SK-N-SH treated with all-trans-retinoic acid at 6 μM for 48 hours (cell line): Measurements from ENCODE around the gene LMO7.
A peak's percentile ranks its signal among the peaks of the same experiment; 100 is the strongest.

Source experiments
- ATAC-seq: fragments of 200-7000 bp; cut with Tn5 transposase; 3 replicates; pipeline ENCODE4 v1.9.1; 2020; ENCODE audit warnings: mild to moderate bottlenecking, moderate library complexity
- ARNTL ChIP-seq: fragments of 450-650 bp; formaldehyde crosslinking; IDR thresholded peaks from 2 replicates; pipeline ENCODE4 v1.5.0; 2020; ENCODE audit warnings: low read depth, mild to moderate bottlenecking, moderate library complexity, borderline replicate concordance
- BACH2 ChIP-seq: fragments of 250-450 bp; sonication (Bioruptor Pico); IDR thresholded peaks from 2 replicates; pipeline ENCODE4 v1.9.0; 2021; ENCODE audit warnings: mild to moderate bottlenecking, borderline replicate concordance
- CSRNP3 ChIP-seq: fragments of 250-450 bp; sonication (Bioruptor Pico); IDR thresholded peaks from 2 replicates; pipeline ENCODE4 v1.5.1; 2021; ENCODE audit warnings: mild to moderate bottlenecking, moderate library complexity
- GLIS3 ChIP-seq: fragments of 250-450 bp; sonication (Bioruptor Pico); IDR thresholded peaks from 2 replicates; pipeline ENCODE4 v1.5.0; 2020; ENCODE audit warnings: mild to moderate bottlenecking, moderate library complexity
- OSR1 ChIP-seq: fragments of 250-450 bp; sonication (Bioruptor Pico); IDR thresholded peaks from 2 replicates; pipeline ENCODE4 v1.8.0; 2022; ENCODE audit warnings: moderate library complexity, mild to moderate bottlenecking, inconsistent platforms
- PATZ1 ChIP-seq: fragments of 250-450 bp; sonication (Bioruptor Pico); IDR thresholded peaks from 2 replicates; pipeline ENCODE4 v1.8.0; 2020; ENCODE audit warnings: mild to moderate bottlenecking, moderate library complexity, borderline replicate concordance
- POU6F1 ChIP-seq: fragments of 250-450 bp; sonication (Bioruptor Pico); IDR thresholded peaks from 2 replicates; pipeline ENCODE4 v1.8.0; 2021; ENCODE audit warnings: low read depth, mild to moderate bottlenecking, moderate library complexity, borderline replicate concordance
- PPARA ChIP-seq: fragments of 250-450 bp; sonication (Bioruptor Pico); IDR thresholded peaks from 2 replicates; pipeline ENCODE4 v1.5.0; 2020; ENCODE audit warnings: mild to moderate bottlenecking, borderline replicate concordance
- SNAI2 ChIP-seq: fragments of 250-450 bp; sonication (Bioruptor Pico); IDR thresholded peaks from 2 replicates; pipeline ENCODE4 v1.5.0; 2020; ENCODE audit warnings: mild to moderate bottlenecking, moderate library complexity
- TCF4 ChIP-seq: fragments of 250-450 bp; sonication (Bioruptor Pico); IDR thresholded peaks from 2 replicates; pipeline ENCODE4 v1.8.0; 2021; ENCODE audit warnings: mild to moderate bottlenecking, moderate library complexity, borderline replicate concordance
- TOX ChIP-seq: fragments of 250-450 bp; sonication (Bioruptor Pico); IDR thresholded peaks from 2 replicates; pipeline ENCODE4 v1.8.0; 2021; ENCODE audit warnings: mild to moderate bottlenecking, moderate library complexity, borderline replicate concordance
- TSHZ2 ChIP-seq: fragments of 250-450 bp; sonication (Bioruptor Pico); IDR thresholded peaks from 2 replicates; pipeline ENCODE4 v1.5.0; 2020; ENCODE audit warnings: mild to moderate bottlenecking, moderate library complexity
- ZC3H10 ChIP-seq: fragments of 250-450 bp; sonication (Bioruptor Pico); IDR thresholded peaks from 2 replicates; pipeline ENCODE4 v1.5.1; 2021; ENCODE audit warnings: mild to moderate bottlenecking, moderate library complexity
- ZFP3 ChIP-seq: fragments of 250-450 bp; sonication (Bioruptor Pico); IDR thresholded peaks from 2 replicates; pipeline ENCODE4 v1.5.0; 2020; ENCODE audit warnings: mild to moderate bottlenecking, moderate library complexity
- ZNF8 ChIP-seq: fragments of 450-650 bp; formaldehyde crosslinking; IDR thresholded peaks from 2 replicates; pipeline ENCODE4 v1.5.0; 2020; ENCODE audit warnings: mild to moderate bottlenecking, moderate library complexity

The LMO7 gene

GRCh38 chr13:75685239-75685697, 49.1 kb downstream of the LMO7 start:
- no peak for TF ChIP-seq ZNF8
- no peak for TF ChIP-seq SNAI2 (CRISPR knock-in tag)
- no peak for TF ChIP-seq TSHZ2 (CRISPR knock-in tag)
- no peak for TF ChIP-seq PATZ1
- TF ChIP-seq BACH2 (CRISPR knock-in tag) = no peak
- TF ChIP-seq PPARA (CRISPR knock-in tag) = no peak
- no peak for TF ChIP-seq TOX (CRISPR knock-in tag)
- no peak for TF ChIP-seq TCF4 (CRISPR knock-in tag)
- TF ChIP-seq, all 23 proteins: peak for 0
- peak; percentile 64 for ATAC-seq

- ATAC-seq = peak; percentile 75
Measured at GRCh38 chr13:75687150-75687763, 51.1 kb downstream of the LMO7 start.

More at GRCh38 chr13:75687150-75687763, 51.1 kb downstream of the LMO7 start:
- no peak for TF ChIP-seq ZFP3 (CRISPR knock-in tag)
- TF ChIP-seq ARNTL (CRISPR knock-in tag) = no peak
- no peak for TF ChIP-seq GLIS3
- TF ChIP-seq POU6F1 = no peak
- TF ChIP-seq TSHZ2 (CRISPR knock-in tag) = no peak
- no peak for TF ChIP-seq TOX (CRISPR knock-in tag)
- no peak for TF ChIP-seq OSR1 (CRISPR knock-in tag)
- no peak for TF ChIP-seq TCF4 (CRISPR knock-in tag)
- TF ChIP-seq PPARA (CRISPR knock-in tag) = no peak
- TF ChIP-seq CSRNP3 (CRISPR knock-in tag) = no peak
- no peak for TF ChIP-seq ZC3H10 (CRISPR knock-in tag)
- TF ChIP-seq SNAI2 (CRISPR knock-in tag) = no peak
- no peak for TF ChIP-seq BACH2 (CRISPR knock-in tag)
